GM10248 (cell line): ENCODE measurements around the gene MFSD6L.

Source experiments
- CTCF ChIA-PET: fragments of 300-600 bp; sonication (Branson Sonifier 250); formaldehyde crosslinking; extraction: SDS; loops from one replicate; lab custom pipeline; 2021; ENCODE audit warnings: antibody characterized with exemption; lab: Yijun Ruan, JAX
- POLR2A ChIA-PET: fragments of 350-650 bp; sonication (Branson Sonifier 250); formaldehyde crosslinking; extraction: SDS; loops from one replicate; lab custom pipeline; 2020; ENCODE audit warnings: antibody characterized with exemption; lab: Yijun Ruan, JAX
- DNase-seq: peaks from one replicate; pipeline ENCODE4 v3.0.0; 2012; ENCODE audit errors: extremely low spot score
- TF ChIP-seq, protein P1 (sequence below): IDR thresholded peaks from 2 replicates; pipeline ENCODE4 v1.5.1; 2012; ENCODE audit warnings: mild to moderate bottlenecking, low read depth; ENCODE audit errors: extremely low read depth, missing control alignments, control extremely low read depth

MFSD6L gene, protein sequence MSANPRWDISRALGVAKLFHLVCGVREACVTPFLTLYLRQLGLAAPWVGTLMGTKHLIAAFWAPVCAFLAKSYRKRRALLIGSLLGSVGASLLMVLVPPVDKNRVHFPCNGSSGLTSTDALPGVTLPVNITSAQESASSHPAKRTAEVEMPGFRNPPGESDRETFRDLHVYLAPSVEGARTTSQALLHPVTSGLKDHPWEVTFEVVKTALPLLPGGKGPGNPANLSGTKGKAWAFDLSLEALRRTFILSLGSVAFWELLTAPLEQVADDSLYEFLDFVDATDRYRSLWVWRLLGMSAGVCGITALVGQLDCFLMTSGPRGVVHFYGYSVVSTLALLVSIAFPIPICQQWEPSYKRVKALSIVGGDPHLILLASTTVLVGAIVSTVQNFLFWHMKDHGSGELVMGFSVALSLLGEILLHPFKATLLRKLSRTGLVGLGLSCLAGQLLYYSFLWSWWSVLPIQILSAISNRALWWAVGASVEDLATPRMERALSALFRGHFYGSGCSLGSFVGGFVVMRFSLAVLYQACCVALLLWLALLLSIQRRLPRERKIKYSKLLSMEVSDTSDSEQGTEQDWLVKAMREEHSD

DNA sequence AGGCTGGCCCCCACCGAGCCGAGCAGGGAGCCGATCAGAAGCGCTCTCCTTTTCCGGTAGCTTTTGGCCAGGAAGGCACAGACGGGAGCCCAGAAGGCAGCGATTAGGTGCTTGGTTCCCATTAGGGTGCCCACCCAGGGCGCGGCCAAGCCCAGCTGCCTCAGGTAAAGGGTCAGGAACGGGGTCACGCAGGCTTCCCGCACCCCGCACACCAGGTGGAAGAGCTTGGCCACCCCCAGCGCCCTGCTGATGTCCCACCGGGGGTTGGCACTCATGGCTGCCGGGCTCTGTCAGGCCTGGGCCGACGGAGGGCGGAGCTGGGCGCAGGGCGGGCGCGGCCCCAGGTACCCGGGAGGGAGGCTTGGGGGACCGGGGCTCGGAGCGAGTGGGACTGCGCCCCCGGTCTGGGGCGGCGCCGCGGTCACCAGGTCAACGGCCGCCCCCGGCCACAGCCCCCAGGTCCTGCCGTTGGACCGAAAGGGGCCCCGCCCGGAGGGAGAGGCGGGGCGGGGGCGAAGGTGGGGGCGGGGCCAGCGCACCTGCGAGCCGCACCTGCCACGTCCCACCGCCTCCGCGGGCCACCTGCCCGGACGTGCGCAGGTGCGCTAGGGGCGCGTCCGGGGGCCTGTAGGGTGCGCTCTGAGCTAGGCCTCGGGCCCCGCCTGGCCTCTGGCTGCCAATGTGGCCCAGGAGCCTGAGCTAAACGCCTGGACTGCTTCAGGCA lies at the start of gene MFSD6L:
Gene MFSD6L, minus strand, starts transcription at position 520 of the 724 bp plus-strand sequence. Its CDS starts 245 bp downstream, at position 275.
- ChIA-PET CTCF (interaction anchor here (1.0 to 4.0 kb wide), 5 partner anchors 11 to 199 kb away, joined by 3 to 21 read pairs (median 3); no protein-coding TSS in a partner anchor), POLR2A (no interaction called here)
- TF ChIP-seq, protein P1, sequence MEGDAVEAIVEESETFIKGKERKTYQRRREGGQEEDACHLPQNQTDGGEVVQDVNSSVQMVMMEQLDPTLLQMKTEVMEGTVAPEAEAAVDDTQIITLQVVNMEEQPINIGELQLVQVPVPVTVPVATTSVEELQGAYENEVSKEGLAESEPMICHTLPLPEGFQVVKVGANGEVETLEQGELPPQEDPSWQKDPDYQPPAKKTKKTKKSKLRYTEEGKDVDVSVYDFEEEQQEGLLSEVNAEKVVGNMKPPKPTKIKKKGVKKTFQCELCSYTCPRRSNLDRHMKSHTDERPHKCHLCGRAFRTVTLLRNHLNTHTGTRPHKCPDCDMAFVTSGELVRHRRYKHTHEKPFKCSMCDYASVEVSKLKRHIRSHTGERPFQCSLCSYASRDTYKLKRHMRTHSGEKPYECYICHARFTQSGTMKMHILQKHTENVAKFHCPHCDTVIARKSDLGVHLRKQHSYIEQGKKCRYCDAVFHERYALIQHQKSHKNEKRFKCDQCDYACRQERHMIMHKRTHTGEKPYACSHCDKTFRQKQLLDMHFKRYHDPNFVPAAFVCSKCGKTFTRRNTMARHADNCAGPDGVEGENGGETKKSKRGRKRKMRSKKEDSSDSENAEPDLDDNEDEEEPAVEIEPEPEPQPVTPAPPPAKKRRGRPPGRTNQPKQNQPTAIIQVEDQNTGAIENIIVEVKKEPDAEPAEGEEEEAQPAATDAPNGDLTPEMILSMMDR: peak; percentile 20
- DNase-seq: no peak

DNA sequence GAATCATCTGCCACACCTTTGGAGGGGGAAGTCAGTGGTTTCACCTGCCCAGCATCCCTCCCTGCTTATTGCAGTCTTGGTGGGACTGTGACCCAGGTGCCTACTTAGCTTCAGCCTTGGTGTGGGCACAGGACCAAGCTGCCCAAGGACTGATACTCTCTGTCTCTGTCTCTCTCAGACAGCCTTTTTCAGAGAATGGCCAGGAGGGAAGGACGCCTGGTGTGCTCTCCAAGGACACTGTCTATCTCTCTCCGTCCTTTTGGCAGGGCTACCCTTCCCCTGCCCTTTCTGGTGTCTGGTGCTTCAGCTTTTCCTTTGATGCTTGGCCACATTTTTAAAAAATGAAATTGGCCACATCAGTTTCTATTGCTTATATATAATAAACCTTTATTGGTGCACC lies 48.7 kb upstream of the MFSD6L start:
- CTCF ChIA-PET: interaction anchor here (2.3 kb wide), 1 partner anchor 150 kb away, joined by 6 read pairs; no protein-coding TSS in a partner anchor
- TF ChIP-seq, protein P1: no peak
- no peak for DNase-seq
- POLR2A ChIA-PET: no interaction called here

DNA sequence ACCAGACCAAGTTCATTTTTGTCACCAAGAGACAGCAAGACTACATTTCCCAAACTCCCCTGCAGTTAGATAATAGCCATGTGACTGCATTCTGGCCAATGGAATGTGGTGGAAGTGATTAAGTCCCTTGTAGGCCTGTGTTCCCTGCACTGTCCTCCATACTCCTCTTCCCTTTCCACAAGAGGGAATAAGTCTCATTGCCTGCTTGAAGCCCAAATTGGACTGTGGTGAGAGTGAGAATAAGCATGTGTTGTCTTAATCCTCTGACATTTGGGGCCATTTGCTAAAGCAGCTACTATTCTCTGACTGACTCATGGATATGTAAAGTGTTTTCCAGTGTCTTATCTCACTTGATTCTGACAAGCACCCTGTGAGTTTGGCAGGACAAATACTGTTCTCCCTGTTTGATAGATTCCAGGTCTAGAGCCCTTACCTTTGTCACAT lies 47.6 kb upstream of the MFSD6L start:
- TF ChIP-seq, protein P1: no peak

GRCh38 chr17:8844229-8845218 lies 45.4 kb upstream of the MFSD6L start:
- TF ChIP-seq, protein P1: no peak
- no peak for DNase-seq
- ChIA-PET CTCF (interaction anchor here (0.9 to 5.0 kb wide), 7 partner anchors 13 to 153 kb away, joined by 3 to 18 read pairs (median 3); no protein-coding TSS in a partner anchor), POLR2A (no interaction called here)

More for the DNA sequence above, 47.6 kb upstream of the MFSD6L start:
- DNase-seq: no peak
- ChIA-PET POLR2A (no interaction called here), CTCF (interaction anchor here (1.1 kb wide), 1 partner anchor 151 kb away, joined by 3 read pairs; no protein-coding TSS in a partner anchor)

- ChIA-PET POLR2A (no interaction called here), CTCF (interaction anchor here (0.6 to 5.0 kb wide), 8 partner anchors 9 to 154 kb away, joined by 3 to 18 read pairs (median 4); no protein-coding TSS in a partner anchor)
- no peak for DNase-seq
- TF ChIP-seq, protein P1: no peak
Observed at GRCh38 chr17:8843344-8843743, 44.2 kb upstream of the MFSD6L start.
